BLaER1 treated with 17β-estradiol and CSF1 and Interleukin-3, amounts not matched to agents 10 nM and 100 nM (cell line): ENCODE results near the gene INCA1.

ENCODE experiments used
- H3K27ac ChIP-seq, 11 experiments: shearing (Covaris generic); formaldehyde crosslinking; 2 replicates each; pipeline ENCODE4 v1.8.1; 2022
- H3K27me3 ChIP-seq, 11 experiments: shearing (Covaris generic); formaldehyde crosslinking; 2 replicates each; pipeline ENCODE4 v1.8.1; 2022
- H3K36me3 ChIP-seq, 11 experiments: shearing (Covaris generic); formaldehyde crosslinking; 2 replicates each; pipeline ENCODE4 v1.8.1; 2022
- H3K4me1 ChIP-seq, 10 experiments: shearing (Covaris generic); formaldehyde crosslinking; 2 replicates each; pipeline ENCODE4 v1.8.1; 2022
- H3K4me2 ChIP-seq, 11 experiments: shearing (Covaris generic); formaldehyde crosslinking; 2 replicates each; pipeline ENCODE4 v1.8.1; 2022
- H3K4me3 ChIP-seq, 10 experiments: shearing (Covaris generic); formaldehyde crosslinking; 2 replicates each; pipeline ENCODE4 v1.8.1; 2022
- H3K9ac ChIP-seq, 11 experiments: shearing (Covaris generic); formaldehyde crosslinking; 2 replicates each; pipeline ENCODE4 v1.8.1; 2022
- H3K9me3 ChIP-seq, 11 experiments: shearing (Covaris generic); formaldehyde crosslinking; replicated peaks in 1 of 11; 2 replicates each; pipeline ENCODE4 v1.8.1; 2022
- H4K20me1 ChIP-seq, 11 experiments: shearing (Covaris generic); formaldehyde crosslinking; 2 replicates each; pipeline ENCODE4 v1.8.1; 2022
- Cebpa-rat ChIP-seq, 11 experiments: shearing (Covaris generic); IDR thresholded peaks; 2 replicates each; pipeline ENCODE4 v1.8.1; 2022

INCA1 gene

GRCh38 chr17:4982305-4982704 is 15.0 kb downstream of the INCA1 start:
- no peak overlapping the region for H3K4me3 ChIP-seq
- peaks cover 22 to 62% (median 35%) of the 10 kb centered on the region in 11 experiments for H3K36me3 ChIP-seq
- peaks cover 42 to 92% (median 68%) of the 10 kb centered on the region in 10 experiments for H3K4me1 ChIP-seq
- H3K4me2 ChIP-seq: peak overlapping the region in 5 of 11 experiments; percentile 26 to 89 (median 74); a peak in 8 of 22 replicates
- H4K20me1 ChIP-seq: peaks cover 0 to 12% (median 0%) of the 10 kb centered on the region in 11 experiments; a peak in 3 of 22 replicates
- H3K27me3 ChIP-seq: no peaks in the 10 kb centered on the region
- TF ChIP-seq Cebpa-rat (IDR thresholded peaks at IDR 0.05): no peak
- no peak overlapping the region; a peak in 1 of 22 replicates for H3K27ac ChIP-seq
- H3K9me3 ChIP-seq: no peaks in the 10 kb centered on the region
- H3K9ac ChIP-seq: no peak overlapping the region

DNA sequence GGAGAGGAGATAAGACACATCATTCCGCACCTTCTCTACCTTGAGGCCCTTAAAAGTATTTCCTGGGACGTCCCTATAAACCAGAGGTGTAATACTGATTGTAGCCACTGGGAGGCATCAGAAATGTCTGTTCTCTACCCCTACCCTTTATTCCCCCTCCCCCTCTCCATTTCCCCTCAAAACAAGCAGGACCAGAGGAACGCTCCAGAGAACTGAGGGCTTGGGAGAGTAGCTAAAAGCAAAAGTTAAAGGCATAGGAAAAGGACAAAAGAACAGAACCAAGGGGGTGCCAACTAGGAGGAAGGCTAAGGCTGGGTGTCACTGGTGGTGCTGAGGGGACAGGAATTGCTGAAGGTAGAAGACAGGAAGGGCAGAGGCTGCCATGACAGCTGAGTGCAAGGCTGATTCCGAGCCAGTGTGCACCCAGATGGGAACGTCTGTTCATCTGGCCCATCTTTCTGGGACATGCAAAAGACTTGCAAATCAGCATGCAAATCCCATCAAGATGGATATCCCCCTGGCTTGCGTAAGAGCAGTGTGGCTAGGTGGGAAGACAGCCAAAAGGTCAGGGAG is 16.6 kb downstream of the INCA1 start:
- no peaks in the 10 kb centered on the region for H3K9me3 ChIP-seq
- H3K4me3 ChIP-seq: 0 out of 20 replicates have a peak overlapping the region, but pooled peaks of 1 of the 10 experiments have one; percentile 3
- peaks cover 0 to 12% (median 0%) of the 10 kb centered on the region in 11 experiments; a peak in 3 of 22 replicates for H4K20me1 ChIP-seq
- H3K4me1 ChIP-seq: peaks cover 29 to 91% (median 55%) of the 10 kb centered on the region in 10 experiments; a peak in 19 of 20 replicates
- H3K36me3 ChIP-seq: peaks cover 33 to 77% (median 46%) of the 10 kb centered on the region in 11 experiments
- H3K4me2 ChIP-seq: peak overlapping the region; percentile 20 to 89 (median 54); a peak in 20 of 22 replicates
- H3K27ac ChIP-seq: peak overlapping the region in 6 of 11 experiments; percentile 35 to 71 (median 52); a peak in 10 of 22 replicates
- peak overlapping the region in 5 of 11 experiments; percentile 30 to 73 (median 42); a peak in 5 of 22 replicates for H3K9ac ChIP-seq
- no peaks in the 10 kb centered on the region for H3K27me3 ChIP-seq
- no peak for TF ChIP-seq Cebpa-rat (IDR thresholded peaks at IDR 0.05)

- Histone ChIP-seq H3K4me2 (peak overlapping the region; percentile 28 to 89 (median 68); a peak in 21 of 22 replicates), H3K36me3 (peaks cover 41 to 80% (median 63%) of the 10 kb centered on the region in 11 experiments), H3K4me3 (peak overlapping the region in 1 of 10 experiments; percentile 33; a peak in 3 of 20 replicates), H3K27ac (peak overlapping the region in 8 of 11 experiments; percentile 30 to 71 (median 46); a peak in 12 of 22 replicates), H3K9me3 (no peaks in the 10 kb centered on the region), H4K20me1 (peaks cover 0 to 12% (median 0%) of the 10 kb centered on the region in 11 experiments; a peak in 3 of 22 replicates), H3K4me1 (peaks cover 28 to 91% (median 52%) of the 10 kb centered on the region in 10 experiments), H3K9ac (peak overlapping the region in 10 of 11 experiments; percentile 35 to 59 (median 51); a peak in 15 of 22 replicates), H3K27me3 (no peaks in the 10 kb centered on the region)
- TF ChIP-seq Cebpa-rat (IDR thresholded peaks at IDR 0.05): no peak
Measured at GRCh38 chr17:4978726-4979125, 18.6 kb downstream of the INCA1 start.

GRCh38 chr17:4974115-4974670 is 23.1 kb downstream of the INCA1 start:
- H3K4me3 ChIP-seq: no peak overlapping the region
- peak overlapping the region in 9 of 11 experiments; percentile 0 to 91 (median 50); a peak in 12 of 22 replicates for H3K4me2 ChIP-seq
- TF ChIP-seq Cebpa-rat (IDR thresholded peaks at IDR 0.05): no peak
- no peaks in the 10 kb centered on the region; a peak in 2 of 22 replicates for H4K20me1 ChIP-seq
- peak overlapping the region in 5 of 11 experiments; percentile 22 to 42 (median 29); a peak in 7 of 22 replicates for H3K27ac ChIP-seq
- H3K9ac ChIP-seq: peak overlapping the region in 2 of 11 experiments; percentile 27 to 33; a peak in 1 of 22 replicates
- peaks cover 62 to 92% (median 85%) of the 10 kb centered on the region in 11 experiments for H3K36me3 ChIP-seq
- H3K9me3 ChIP-seq: no peaks in the 10 kb centered on the region
- peaks cover 22 to 90% (median 42%) of the 10 kb centered on the region in 10 experiments for H3K4me1 ChIP-seq
- H3K27me3 ChIP-seq: no peaks in the 10 kb centered on the region

- Histone ChIP-seq H3K27me3 (no peaks in the 10 kb centered on the region), H3K9me3 (no peaks in the 10 kb centered on the region), H3K4me2 (peak overlapping the region in 9 of 11 experiments; percentile 0 to 91 (median 50); a peak in 12 of 22 replicates), H3K27ac (peak overlapping the region in 6 of 11 experiments; percentile 22 to 42 (median 26); a peak in 8 of 22 replicates), H3K9ac (peak overlapping the region in 3 of 11 experiments; percentile 5 to 33 (median 21); a peak in 3 of 22 replicates), H3K36me3 (peaks cover 62 to 98% (median 87%) of the 10 kb centered on the region in 11 experiments), H3K4me3 (no peak overlapping the region), H3K4me1 (peaks cover 22 to 90% (median 42%) of the 10 kb centered on the region in 10 experiments), H4K20me1 (no peaks in the 10 kb centered on the region; a peak in 2 of 22 replicates)
- TF ChIP-seq Cebpa-rat (IDR thresholded peaks at IDR 0.05): no peak
Measured at GRCh38 chr17:4973256-4974114, 23.8 kb downstream of the INCA1 start.

GRCh38 chr17:4972752-4973151 is 24.6 kb downstream of the INCA1 start:
- Histone ChIP-seq H3K9ac (peak overlapping the region in 3 of 11 experiments; percentile 7 to 21 (median 15); a peak in 3 of 22 replicates), H3K27me3 (no peaks in the 10 kb centered on the region), H3K4me3 (no peak overlapping the region), H3K27ac (peak overlapping the region in 2 of 11 experiments; percentile 11 to 42; a peak in 3 of 22 replicates), H3K4me1 (peaks cover 25 to 89% (median 42%) of the 10 kb centered on the region in 10 experiments), H3K36me3 (peaks cover 55 to 91% (median 80%) of the 10 kb centered on the region in 11 experiments), H4K20me1 (no peaks in the 10 kb centered on the region; a peak in 1 of 22 replicates), H3K4me2 (peak overlapping the region in 5 of 11 experiments; percentile 50 to 91 (median 79); a peak in 9 of 22 replicates), H3K9me3 (no peaks in the 10 kb centered on the region)
- no peak for TF ChIP-seq Cebpa-rat (IDR thresholded peaks at IDR 0.05)

GRCh38 chr17:4972322-4972721 is 25.0 kb downstream of the INCA1 start:
- no peaks in the 10 kb centered on the region; a peak in 1 of 22 replicates for H4K20me1 ChIP-seq
- TF ChIP-seq Cebpa-rat (IDR thresholded peaks at IDR 0.05): no peak
- H3K9ac ChIP-seq: peak overlapping the region in 3 of 11 experiments; percentile 7 to 15 (median 9); a peak in 2 of 22 replicates
- H3K4me3 ChIP-seq: no peak overlapping the region
- peak overlapping the region in 2 of 11 experiments; percentile 79 to 91; a peak in 1 of 22 replicates for H3K4me2 ChIP-seq
- no peaks in the 10 kb centered on the region for H3K27me3 ChIP-seq
- H3K4me1 ChIP-seq: peaks cover 25 to 85% (median 42%) of the 10 kb centered on the region in 10 experiments
- peak overlapping the region in 1 of 11 experiments; percentile 11; a peak in 1 of 22 replicates for H3K27ac ChIP-seq
- H3K36me3 ChIP-seq: peaks cover 51 to 87% (median 76%) of the 10 kb centered on the region in 11 experiments
- H3K9me3 ChIP-seq: no peaks in the 10 kb centered on the region

DNA sequence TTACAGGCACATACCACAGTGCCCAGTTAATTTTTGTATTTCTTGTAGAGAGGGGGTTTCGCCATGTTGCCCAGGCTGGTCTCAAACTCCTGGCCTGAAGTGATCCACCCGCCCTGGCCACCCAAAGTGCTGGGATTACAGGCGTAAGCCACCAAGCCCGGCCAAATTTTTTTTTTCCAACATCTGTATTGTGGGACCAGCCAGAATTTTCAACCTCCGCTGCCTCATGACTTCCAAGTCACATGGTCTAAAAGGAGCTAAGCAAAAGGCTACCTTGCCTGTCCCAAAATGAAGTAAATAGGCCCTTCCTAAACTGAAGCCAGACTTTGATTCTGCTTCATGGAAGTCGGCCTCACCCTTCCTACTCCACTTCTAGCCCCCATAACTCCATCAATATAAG is 25.5 kb downstream of the INCA1 start:
- H3K9me3 ChIP-seq: no peaks in the 10 kb centered on the region
- H4K20me1 ChIP-seq: no peaks in the 10 kb centered on the region; a peak in 1 of 22 replicates
- H3K27ac ChIP-seq: no peak overlapping the region
- H3K4me3 ChIP-seq: no peak overlapping the region
- H3K9ac ChIP-seq: peak overlapping the region in 2 of 11 experiments; percentile 9 to 15; a peak in 1 of 22 replicates
- H3K4me2 ChIP-seq: no peak overlapping the region
- TF ChIP-seq Cebpa-rat (IDR thresholded peaks at IDR 0.05): no peak
- peaks cover 46 to 82% (median 71%) of the 10 kb centered on the region in 11 experiments for H3K36me3 ChIP-seq
- no peaks in the 10 kb centered on the region for H3K27me3 ChIP-seq
- peaks cover 25 to 80% (median 42%) of the 10 kb centered on the region in 10 experiments for H3K4me1 ChIP-seq
